GM19452 (cell line): ENCODE results near the gene CHN2.

Experiments
- ATAC-seq: cut with Tn5 transposase; IDR thresholded peaks from one replicate; pipeline ENCODE4 v1.9.1; 2021; ENCODE audit not compliant: unreplicated experiment

CHN2 gene

GRCh38 chr7:29194594-29195427 lies at the start of gene CHN2:
CHN2 (plus strand) TSS chr7:29194775.
- ATAC-seq = no peak

GRCh38 chr7:29145553-29146056 lies 49.0 kb upstream of the CHN2 start:
- no peak for ATAC-seq

GRCh38 chr7:29146057-29146706 lies 48.4 kb upstream of the CHN2 start, which contains the start of gene CPVL:
CPVL (minus strand) TSS chr7:29146537; CDS start chr7:29121061, 25,476 bp downstream.
- no peak for ATAC-seq

- no peak for ATAC-seq
Observed at GRCh38 chr7:29146888-29147609, 47.5 kb upstream of the CHN2 start.

GRCh38 chr7:29147821-29148220 lies 46.8 kb upstream of the CHN2 start:
- ATAC-seq = no peak

GRCh38 chr7:29149036-29149435 lies 45.5 kb upstream of the CHN2 start:
- no peak for ATAC-seq

GRCh38 chr7:29150856-29151255 lies 43.7 kb upstream of the CHN2 start:
- ATAC-seq = no peak

GRCh38 chr7:29154076-29154475 lies 40.5 kb upstream of the CHN2 start:
- ATAC-seq = no peak

GRCh38 chr7:29156907-29157452 lies 37.6 kb upstream of the CHN2 start:
- ATAC-seq = no peak

GRCh38 chr7:29158795-29159423 lies 35.7 kb upstream of the CHN2 start:
- no peak for ATAC-seq

GRCh38 chr7:29160080-29160479 lies 34.5 kb upstream of the CHN2 start:
- ATAC-seq = no peak

- no peak for ATAC-seq
Observed at GRCh38 chr7:29161231-29161630, 33.3 kb upstream of the CHN2 start.

- no peak for ATAC-seq
Observed at GRCh38 chr7:29162577-29162976, 32.0 kb upstream of the CHN2 start.

- ATAC-seq = no peak
Observed at GRCh38 chr7:29163854-29164253, 30.7 kb upstream of the CHN2 start.

- ATAC-seq = no peak
Observed at GRCh38 chr7:29167721-29168120, 26.9 kb upstream of the CHN2 start.

- ATAC-seq = no peak
Observed at GRCh38 chr7:29170781-29171180, 23.8 kb upstream of the CHN2 start.

GRCh38 chr7:29173458-29173857 lies 21.1 kb upstream of the CHN2 start:
- no peak for ATAC-seq

- no peak for ATAC-seq
Observed at GRCh38 chr7:29177963-29178600, 16.5 kb upstream of the CHN2 start.

- no peak for ATAC-seq
Observed at GRCh38 chr7:29179115-29179514, 15.5 kb upstream of the CHN2 start.

GRCh38 chr7:29184599-29184998 lies 10.0 kb upstream of the CHN2 start:
- no peak for ATAC-seq
